Breast epithelium (tissue), 3 donors: Measurements from ENCODE around the gene NUP153.

Experiments
- POLR2A ChIP-seq: fragments of 450-650 bp; IDR thresholded peaks from one replicate; pipeline ENCODE4 v1.6.1; 2016; ENCODE audit warnings: antibody characterized with exemption, mild to moderate bottlenecking, moderate library complexity
- POLR2AphosphoS5 ChIP-seq, 3 donors: sonication (generic); formaldehyde crosslinking; IDR thresholded peaks; one replicate each; pipeline ENCODE4 v1.6.1; 2017; ENCODE audit warnings: antibody characterized with exemption in 3 of 3
- TF ChIP-seq, protein P1 (sequence below), 3 donors: fragments of 450-650 bp; IDR thresholded peaks; one replicate each; pipeline ENCODE4 v1.5.1; 2016 to 2017; ENCODE audit warnings: antibody characterized with exemption in 3 of 3, mild to moderate bottlenecking in 3 of 3, moderate library complexity in 3 of 3

DNA sequence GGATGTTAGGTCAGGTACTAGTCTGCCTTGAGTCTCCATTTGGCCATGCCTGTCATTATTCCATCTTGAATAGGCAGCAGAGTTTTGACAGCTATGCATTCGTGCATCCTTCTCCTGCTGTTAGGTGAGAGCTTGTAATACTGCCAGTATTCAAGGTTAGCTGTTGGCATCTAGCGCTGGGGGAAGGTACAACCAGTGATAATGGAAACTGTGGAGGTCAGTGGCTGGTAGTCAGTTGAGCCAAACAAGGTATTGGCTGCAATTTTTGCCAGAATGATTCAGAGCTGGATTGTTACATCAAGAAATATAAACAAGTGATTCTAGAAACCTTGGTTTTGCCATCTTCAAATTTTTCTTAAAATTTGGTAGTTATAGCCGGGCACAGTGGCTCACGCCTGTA is 100.1 kb downstream of the NUP153 start:
- TF ChIP-seq, protein P1, sequence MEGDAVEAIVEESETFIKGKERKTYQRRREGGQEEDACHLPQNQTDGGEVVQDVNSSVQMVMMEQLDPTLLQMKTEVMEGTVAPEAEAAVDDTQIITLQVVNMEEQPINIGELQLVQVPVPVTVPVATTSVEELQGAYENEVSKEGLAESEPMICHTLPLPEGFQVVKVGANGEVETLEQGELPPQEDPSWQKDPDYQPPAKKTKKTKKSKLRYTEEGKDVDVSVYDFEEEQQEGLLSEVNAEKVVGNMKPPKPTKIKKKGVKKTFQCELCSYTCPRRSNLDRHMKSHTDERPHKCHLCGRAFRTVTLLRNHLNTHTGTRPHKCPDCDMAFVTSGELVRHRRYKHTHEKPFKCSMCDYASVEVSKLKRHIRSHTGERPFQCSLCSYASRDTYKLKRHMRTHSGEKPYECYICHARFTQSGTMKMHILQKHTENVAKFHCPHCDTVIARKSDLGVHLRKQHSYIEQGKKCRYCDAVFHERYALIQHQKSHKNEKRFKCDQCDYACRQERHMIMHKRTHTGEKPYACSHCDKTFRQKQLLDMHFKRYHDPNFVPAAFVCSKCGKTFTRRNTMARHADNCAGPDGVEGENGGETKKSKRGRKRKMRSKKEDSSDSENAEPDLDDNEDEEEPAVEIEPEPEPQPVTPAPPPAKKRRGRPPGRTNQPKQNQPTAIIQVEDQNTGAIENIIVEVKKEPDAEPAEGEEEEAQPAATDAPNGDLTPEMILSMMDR (IDR thresholded peaks at IDR 0.05): no peak
- TF ChIP-seq POLR2A (no peak), POLR2AphosphoS5 (IDR thresholded peaks at IDR 0.05) (no peak)
